Stimulated activated CD4-positive, alpha-beta T cell treated with anti-CD3 and anti-CD28 coated beads, Interleukin-4, amount 100 ng/mL, for 48 hours (primary cell): ENCODE measurements around the gene FGFBP2.

Experiments
- DNase-seq, 2 donors: peaks; one replicate each; pipeline ENCODE4 v3.0.0-alpha.2; 2020; ENCODE audit warnings: low read depth in 2 of 2

Gene FGFBP2

DNA sequence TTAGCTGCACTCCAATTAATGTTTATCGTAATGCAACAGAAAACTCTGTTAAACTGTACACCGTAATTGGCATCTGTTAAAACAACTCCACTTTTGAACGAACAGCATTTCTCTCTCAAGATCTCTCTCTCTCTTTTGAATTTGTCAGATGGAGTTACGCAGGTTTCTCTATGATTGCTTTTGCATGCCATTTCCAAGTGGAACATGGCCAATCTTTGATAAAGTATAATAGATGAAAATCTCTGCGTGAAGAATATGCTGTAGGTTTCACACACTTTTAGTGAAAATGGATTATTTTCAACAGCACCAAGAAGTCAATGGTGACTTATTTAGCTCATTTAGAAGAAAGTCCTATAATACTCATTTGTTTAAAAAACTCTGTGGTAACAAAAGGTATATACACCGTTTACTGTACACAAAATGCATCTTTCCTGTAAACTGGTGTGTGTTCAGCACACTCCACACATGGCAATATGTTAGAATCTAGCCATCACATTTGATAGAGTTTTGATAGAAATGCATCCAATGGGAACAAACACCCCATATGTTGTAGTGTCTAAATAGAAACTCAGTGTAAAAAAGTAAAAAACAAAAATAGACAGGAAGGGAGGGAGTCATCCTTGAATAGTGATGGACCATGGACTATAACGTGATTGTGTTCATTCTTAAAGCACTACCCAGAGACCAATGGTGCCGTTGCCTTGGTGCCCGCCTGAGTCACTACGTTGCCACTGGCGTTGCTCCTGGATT lies 5.8 kb upstream of the FGFBP2 start:
- no peak for DNase-seq

DNA sequence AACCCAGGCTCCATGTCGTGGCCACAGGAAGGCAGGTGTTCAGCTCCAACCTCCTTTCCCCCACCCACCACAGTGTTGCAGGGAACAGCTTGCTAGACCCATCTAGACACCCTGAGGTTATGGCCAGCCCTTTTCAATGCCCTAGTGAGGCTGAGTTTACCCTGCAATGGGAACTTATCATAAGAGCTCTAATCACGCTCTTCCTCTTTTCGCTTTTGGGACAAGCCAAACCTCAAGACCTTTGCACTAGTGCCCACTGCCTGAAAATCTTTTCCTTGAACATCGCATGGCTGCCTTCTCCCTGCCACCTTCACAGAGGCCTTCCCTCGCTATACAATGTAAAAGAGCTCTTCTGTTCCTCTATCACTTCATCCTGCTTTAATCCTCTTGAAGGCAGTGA lies 2.4 kb upstream of the FGFBP2 start:
- no peak for DNase-seq

DNA sequence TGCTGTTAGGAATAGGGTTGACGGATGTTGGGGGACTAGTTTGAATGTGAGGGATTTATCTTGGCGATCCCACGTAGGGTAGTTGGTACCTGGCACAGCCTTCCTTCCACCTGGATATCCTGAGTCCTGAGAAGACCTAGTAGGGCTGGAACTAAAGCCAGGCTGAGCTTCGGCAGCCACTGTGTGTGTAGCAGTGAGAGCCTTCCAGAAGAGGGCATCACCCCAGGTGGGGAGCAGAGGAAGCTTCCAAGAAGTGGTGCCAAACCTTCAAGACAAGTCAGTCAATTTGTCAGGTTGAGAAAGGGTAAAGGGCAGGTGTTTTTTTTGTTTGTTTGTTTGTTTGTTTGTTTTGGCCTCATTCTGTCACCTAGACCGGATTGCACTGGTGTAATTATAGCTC lies 1.2 kb upstream of the FGFBP2 start:
- no peak for DNase-seq

DNA sequence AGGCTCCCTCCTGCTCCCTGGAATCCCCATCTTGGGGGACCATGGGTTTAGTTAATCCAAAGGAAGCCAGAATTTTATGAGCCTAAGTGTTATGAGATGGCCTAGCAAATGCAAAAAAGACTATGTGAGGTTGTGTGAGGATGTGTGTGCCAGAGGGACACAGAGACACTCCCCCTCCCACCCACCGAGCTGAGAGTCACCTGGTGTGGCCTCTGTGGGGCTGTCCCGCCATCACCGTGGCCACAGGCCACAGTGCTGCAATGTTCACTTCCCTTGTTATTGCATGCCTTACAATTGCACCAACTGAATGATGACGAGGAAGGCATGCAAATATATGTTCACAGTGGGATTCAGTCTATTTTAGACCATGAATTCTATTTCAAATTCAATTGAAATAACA lies 601 bp upstream of the FGFBP2 start:
- peak; percentile 23 to 32 for DNase-seq

DNA sequence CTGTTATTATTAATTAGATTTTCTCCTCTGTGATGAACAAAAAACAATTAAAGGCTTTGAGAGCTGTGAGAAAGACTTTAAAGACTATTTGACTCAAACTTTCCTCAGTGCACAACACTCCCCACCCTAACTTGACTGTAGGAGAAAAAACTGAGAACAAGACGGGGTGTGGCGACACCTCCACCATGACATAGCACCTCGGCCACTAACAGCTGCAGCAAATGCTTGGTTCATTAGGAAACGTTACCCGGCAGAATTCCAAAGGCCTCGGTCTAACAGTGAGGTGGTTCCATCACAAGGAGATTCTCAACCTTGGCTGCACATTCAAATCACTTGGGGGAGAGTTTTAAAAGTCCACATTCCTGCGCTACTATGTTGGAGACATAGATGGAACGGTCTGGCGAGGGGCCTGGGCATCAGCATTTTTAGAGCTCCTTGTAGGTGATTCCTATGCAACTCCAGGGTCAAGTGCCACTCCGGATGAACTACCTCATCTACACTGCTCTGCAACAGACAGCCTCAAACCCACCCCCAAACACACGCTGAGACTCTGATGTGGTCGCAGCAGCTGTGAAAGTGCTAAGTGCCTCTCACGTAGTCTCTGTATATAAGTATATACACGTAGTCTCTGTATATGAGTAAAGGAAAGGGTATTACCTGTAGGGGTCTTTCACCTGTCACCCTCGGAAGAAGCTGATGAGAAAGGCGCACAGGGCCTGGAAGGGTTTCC lies 1.0 kb downstream of the FGFBP2 start:
- no peak for DNase-seq

DNA sequence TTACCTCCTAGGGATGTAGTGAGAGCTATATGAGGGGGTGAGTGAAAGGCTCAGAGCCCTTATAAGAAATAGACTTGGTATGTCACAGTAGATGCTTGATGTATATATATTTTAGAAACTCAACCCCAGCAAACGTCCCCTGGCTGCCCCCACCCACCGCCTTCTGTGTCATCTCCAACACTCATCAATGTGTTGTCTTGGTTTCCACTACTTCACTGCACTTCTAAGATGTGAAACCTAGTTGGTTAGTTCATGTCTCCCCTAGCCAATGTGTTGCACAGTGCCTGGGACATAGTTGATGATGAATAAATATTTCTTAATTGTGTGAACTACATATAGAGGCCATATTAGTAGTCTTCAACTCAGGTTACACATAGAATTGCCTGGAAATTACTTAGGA lies 4.4 kb downstream of the FGFBP2 start:
- no peak for DNase-seq

DNA sequence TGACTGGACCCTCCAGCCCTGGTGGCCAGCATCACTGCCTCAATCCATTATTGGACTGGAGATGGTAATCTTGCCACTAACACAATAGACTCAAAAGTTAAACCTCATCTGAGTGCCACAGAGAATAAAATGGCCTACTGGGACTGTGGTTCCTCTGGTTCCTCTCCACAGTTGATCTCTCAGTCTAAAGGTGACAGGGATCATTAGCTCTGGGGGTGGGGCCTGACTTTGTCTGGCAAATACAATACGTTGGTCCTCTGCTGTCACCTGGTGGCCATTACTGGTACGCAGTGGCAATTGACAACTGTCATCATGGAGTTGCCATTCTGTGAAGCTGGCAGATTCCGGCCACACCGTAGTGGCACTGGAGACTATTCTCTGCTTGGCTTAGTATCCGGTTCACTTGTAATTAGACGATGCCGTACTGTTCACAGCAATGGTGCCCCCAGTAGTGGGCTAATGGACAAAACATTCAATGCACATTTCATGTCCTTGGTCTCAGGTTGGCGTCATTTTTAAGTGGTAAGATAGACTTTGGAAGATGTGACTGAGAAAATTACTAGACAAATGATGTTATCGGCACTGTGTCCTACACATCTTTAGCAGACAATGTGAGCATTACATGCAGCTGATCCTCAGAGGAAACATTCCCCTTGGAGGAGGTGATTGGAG lies 6.7 kb downstream of the FGFBP2 start:
- DNase-seq: peak; percentile 76 to 87

DNA sequence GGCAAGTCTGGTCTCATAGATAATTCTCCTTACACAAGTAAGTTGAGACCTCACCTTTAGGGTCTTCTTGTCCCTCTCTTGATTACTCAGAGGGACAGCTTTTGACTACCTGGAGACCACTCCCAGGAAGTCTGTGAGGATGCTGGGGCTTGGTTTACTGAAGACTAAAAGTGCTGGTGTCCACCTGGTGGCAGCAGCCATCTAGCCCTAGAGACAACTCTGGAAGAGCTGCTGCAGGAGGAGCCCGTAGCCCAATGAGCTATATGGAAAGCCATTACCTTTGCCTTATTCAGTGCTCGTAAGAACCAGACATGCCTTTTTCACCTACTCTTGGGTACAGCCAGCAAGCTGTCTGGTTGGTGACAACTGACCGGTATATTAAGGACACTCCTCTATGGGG lies 7.3 kb downstream of the FGFBP2 start:
- no peak for DNase-seq

DNA sequence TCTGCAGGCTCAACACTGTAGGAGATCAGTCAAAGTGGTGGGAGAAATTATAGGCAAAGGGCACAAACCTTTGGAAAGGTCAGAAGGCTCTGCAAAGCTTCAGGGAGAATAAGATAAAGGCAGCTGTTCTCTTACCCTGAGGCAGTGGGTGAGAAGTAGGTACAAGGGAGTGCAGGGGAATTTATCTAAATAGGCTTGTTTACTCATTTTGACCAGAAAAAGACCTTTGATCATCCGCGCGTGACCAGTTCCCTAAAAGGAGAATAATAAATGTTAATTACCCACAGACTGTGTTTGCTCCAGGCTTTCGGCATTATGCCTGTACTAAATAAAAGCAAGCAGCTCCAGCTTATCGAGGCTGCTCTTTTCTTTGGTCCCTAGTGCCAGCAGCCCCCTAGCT lies 9.3 kb downstream of the FGFBP2 start:
- DNase-seq: no peak

DNA sequence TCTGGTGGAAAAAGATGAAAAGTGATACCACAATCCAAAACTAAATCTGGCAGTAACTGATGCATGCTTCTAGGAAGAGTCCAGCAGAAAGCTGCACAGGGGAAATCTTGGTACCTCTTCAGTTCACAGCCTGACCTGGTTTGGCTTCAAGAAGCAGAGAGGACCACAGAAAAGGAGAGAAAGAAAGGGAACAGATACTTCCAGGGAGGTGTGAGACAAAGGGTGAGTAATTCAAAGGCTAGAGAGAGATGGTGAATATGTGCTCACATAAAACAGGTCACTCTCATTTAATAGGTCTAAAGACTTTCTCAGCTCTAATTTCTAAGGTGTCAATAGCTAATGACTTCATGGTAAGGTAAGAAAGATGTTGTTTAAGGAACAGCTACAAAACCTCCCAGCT lies 11.2 kb downstream of the FGFBP2 start:
- no peak for DNase-seq

DNA sequence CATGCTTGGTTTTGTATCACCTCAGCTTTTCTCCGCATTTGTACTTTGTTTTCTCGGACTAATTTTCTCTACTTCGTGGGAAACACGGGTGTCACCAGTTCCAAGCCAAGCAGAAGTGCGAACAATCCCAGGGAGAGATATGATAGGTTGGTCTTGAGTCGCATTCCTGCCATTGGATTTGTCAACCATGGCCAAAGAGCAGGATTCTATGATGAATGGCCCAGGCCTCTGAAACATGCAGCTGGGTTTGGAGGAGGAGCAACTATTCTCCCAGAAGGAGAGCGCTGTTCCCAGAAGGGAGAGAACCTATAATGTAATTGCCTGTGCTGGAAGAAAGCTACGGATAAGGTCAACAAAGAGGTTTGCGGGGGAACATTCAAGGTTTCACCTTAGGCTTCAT lies 14.1 kb downstream of the FGFBP2 start:
- DNase-seq: no peak

DNA sequence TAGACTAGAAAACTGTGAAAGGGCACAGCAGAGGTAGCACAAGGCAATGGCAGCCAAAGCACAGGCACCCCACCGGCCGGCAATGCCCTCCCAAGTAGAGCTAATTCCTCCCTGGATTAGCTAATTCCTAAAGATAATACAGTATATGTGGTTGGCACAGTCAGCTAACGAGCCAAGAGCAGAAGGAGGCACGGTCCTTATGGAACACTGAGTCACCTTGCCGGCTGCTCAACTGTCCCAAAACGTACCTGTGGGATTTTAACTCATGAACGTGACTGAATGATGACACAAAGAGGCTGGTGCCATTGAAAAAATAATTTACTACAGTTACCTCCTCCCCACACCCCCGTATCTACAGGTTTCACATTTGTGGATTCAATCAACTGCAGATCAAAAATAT lies 15.3 kb downstream of the FGFBP2 start:
- no peak for DNase-seq

DNA sequence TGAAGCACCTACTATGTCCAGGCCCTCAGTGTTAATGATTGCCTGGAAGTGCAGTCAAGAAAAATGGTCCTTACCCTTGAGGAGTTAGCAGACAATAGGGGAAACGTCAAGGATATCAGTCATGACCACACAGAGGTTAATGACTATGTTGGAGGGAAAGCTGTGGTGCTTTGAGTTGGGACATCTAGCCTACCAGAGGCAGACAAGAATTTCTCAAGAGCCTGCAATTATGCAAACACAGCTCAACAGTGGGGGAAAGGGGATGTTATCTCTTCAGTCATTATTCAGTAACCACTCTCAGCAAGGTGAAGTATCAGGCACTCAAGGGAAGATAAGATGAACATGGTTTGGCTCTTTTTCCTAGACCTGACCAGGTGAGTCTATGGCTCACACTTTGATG lies 17.5 kb downstream of the FGFBP2 start:
- DNase-seq: no peak

DNA sequence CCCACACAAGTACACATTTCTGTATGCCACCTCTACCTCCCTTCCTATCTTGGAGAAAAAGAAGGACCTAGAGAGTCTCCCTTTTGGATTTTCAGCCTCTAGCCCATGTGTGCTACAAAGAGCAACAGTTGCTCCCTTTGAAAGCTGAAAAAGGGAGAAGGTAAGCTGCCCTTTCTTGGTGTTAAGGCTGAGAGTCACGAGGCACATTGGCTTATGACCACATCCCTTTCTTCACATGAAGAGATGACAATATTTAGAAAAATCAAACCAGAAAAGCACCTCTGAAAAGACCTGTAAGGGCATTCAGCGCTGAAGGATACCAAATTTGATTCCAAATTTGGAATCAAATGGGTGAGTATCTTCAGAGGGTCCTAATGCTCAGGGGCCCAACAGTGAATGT lies 18.1 kb downstream of the FGFBP2 start:
- no peak for DNase-seq

DNA sequence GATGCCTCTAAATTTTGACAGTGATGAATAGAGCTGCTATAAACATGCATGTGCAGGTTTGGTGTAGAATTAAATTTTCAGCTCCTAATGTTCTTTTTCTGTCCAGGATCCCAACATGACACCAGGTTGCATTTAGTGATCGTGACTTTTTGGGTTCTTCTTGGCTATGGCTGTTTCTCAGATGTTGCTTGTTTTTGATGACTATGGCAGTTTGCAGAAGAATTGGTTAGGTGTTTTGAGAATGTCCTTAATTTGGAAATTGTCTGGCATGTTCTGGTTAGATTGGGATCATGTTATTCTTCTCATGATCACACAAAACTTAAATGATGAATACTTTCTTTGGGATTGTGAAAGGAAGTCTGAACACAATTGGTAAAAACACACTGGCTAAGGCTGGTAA lies 20.7 kb downstream of the FGFBP2 start:
- DNase-seq: no peak

DNA sequence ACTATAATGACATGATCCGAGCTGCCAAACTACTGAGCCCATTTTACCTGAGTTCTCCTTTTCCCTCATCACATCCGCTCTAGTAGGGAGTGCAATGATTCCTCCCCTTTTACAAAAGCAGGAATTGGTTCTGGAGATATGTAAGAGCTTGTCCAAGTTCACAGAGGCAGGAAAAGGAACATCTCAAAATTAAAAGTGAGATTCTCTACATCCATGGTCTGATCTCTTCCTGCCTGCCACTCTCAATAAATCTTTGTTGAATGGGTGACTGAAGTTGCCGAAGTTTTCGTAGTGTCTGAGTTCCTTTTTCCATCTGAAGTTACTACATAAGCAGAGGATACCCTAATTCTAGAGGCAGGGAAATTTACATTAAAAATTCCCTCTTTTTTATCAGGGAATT lies 24.3 kb downstream of the FGFBP2 start, which contains the start of gene FGFBP1:
FGFBP1 (minus strand) TSS at position 101 of the 400 bp plus-strand sequence. CDS start 2,108 bp downstream, outside the sequence.
- no peak for DNase-seq

DNA sequence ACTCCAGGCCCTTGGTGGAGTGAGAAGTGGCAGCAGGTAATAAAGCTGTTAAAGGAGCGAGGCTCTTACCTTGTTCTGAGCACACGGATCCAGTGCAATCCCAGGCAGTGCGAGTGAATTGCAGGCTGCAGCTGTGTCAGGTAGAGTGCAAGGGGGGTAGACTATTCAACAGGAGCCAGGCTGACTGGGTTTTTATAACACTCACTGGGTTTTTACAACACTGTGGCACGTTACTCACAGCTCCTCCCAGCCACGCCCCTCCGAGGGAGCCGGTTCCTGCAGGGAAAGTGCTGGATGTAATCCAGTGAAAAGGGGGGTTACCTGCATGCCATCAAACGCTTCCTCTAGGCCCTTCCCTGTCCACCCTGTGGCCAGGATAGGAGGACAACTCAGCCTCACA lies 24.8 kb downstream of the FGFBP2 start:
- DNase-seq: no peak

DNA sequence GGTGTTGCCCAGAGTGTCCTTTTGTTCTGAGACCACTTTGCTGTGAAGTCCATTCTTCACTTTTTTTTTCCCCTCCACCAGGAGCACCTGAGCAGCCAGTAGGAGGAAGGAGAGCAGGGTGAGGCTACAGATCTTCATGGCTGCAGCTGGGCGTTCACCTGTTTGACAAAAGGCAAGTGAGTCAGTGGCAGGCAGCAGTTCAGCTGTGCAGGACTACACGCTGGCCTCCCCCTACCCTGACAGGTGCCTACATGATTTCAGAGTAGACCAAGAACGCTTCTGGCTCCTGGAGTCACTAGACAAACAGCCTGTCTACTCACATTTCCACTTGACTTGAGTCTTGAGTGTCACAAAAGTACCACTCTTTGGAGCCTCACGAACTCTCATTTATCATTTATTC lies 26.5 kb downstream of the FGFBP2 start:
- no peak for DNase-seq

DNA sequence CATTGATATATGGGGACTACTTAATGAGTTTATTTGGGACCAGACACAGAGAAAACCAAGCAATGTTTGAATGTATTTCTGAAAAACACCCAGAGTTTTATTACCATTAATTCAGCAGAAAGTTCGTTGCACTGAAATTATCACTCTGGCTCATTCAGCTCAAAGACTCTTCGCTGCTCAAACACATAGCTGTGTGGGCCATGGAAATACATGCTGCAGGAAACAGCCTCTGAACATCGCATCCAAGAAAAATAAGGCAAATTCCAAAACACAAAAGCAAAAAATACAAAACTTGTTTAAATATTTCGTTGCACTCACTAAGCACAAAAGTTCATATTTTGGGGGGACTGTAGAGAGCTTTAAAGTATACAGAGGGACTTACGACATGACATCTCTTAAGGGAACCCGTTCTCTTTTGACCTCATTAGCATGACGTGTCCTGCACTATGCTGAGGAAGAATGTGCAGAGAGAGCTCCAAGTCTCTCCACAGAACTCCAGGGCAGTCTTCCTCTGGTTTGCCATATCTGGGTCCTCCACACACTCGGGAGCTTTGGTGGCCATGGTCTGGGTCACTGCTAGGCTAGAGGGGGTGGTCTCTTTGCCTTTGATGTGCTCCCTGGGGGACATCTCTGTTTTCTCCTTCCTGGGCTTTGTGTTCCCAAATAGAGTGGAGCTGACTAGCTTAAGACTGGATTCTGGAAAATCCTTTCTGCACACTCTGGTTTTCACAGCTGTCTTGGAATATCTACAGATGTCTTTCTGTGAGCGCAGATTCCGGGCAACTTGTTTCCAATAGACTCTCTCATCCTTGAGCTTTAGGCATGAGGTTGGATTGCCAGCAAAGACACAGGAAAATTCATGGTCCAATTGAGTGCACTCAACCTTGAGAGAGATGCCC lies 27.2 kb downstream of the FGFBP2 start:
- DNase-seq: no peak

DNA sequence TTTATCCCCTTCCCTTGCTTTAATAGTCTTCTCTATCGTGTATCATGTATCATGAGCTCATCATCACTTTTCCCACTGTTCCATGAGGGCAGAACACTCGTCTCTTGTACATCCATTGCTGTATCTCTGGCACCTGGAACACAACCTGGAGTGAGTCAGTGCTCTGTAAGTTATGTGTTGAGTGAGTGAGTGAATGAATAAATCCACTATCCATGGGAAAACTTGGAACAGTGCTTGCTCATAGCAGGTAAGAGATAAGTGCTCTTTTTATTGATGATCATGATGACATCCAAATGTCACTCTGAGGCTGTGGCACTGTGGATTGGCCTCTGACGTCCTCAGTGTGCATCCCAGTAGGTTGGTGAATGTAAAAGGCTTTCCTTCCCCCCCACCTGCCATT lies 28.7 kb downstream of the FGFBP2 start:
- no peak for DNase-seq

DNA sequence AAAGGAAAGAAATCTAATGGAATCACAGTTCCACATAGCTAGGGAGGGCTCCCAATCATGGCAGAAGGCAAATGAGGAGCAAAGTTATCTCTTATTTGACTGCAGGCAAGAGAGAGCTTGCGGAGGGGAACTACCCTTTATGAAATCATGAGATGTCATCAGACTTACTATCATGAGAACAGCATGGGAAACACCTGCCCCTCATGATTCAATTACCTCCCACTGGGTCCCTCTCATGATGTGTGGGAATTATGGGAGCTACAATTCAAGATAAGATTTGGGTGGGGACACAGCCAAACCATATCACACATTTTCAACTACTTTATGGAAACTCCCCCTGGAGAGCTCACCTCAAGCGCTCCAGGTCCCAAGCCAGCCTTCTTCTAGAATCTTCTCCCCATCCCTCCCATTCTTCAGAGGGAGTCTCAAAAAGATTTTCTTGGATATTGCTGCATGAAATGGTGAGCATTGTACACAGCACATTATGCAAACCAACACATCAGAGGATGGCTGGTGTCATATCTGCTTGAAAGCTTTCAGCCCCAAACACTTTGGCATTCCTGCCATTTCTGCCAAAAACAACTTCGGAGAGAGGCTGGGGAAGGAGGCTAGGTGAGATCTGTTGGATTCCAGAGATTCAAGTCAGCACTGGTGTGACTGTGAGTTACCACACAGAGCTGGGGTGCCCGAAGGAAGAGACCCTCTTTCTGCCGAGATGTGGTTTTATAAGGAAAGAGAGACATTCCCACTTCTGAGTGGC lies 31.3 kb downstream of the FGFBP2 start:
- DNase-seq: no peak
